T follicular helper cell (primary cell): ENCODE results near the gene PNPLA6.

Experiments used
- DNase-seq: peaks from one replicate; pipeline ENCODE4 v3.0.0-alpha.2; 2020; ENCODE audit warnings: low read depth

The PNPLA6 gene

GRCh38 chr19:7515645-7516151 is 19.8 kb upstream of the PNPLA6 start, which contains the start of gene ZNF358:
Gene ZNF358 (plus strand): TSS chr19:7516103. CDS start chr19:7519243, 3,140 bp downstream.
- no peak for DNase-seq

DNA sequence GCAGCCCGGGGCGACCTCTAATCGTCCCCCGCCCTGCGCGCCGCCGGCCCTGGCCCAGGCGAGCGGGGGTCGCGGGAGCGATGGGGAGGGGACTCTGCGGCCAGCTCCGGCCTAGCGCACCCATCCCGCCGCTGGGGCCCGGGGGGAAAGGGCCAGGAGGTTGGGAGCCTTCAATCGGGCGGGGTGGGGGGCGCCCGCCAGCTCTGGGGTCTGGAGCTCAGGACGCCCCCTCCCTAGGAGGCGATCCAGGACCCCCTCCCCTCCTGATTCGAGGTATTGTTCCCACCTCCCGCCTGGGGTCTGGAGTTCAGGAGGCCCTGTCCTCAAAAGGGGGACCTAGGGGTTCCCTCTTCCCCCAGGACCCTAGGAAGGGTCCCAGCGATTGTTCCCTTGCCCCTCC is 19.2 kb upstream of the PNPLA6 start:
- DNase-seq = no peak

- no peak for DNase-seq
These were observed 18.6 kb upstream of the PNPLA6 start for GRCh38 chr19:7516878-7517277.

DNA sequence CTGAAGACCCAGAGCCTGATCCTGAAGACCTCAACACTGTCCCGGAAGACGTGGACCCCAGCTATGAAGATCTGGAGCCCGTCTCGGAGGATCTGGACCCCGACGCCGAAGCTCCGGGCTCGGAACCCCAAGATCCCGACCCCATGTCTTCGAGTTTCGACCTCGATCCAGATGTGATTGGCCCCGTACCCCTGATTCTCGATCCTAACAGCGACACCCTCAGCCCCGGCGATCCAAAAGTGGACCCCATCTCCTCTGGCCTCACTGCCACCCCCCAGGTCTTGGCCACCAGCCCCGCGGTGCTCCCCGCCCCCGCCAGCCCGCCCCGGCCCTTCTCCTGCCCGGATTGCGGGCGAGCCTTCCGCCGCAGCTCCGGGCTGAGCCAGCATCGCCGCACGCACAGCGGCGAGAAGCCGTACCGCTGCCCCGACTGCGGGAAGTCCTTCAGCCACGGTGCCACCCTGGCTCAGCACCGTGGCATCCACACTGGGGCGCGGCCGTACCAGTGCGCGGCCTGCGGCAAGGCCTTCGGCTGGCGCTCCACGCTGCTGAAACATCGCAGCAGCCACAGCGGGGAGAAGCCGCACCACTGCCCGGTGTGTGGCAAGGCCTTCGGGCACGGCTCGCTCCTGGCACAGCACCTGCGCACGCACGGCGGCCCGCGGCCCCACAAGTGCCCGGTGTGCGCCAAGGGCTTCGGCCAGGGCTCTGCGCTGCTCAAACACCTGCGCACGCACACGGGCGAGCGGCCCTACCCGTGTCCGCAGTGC is 16.0 kb upstream of the PNPLA6 start:
- no peak for DNase-seq

DNA sequence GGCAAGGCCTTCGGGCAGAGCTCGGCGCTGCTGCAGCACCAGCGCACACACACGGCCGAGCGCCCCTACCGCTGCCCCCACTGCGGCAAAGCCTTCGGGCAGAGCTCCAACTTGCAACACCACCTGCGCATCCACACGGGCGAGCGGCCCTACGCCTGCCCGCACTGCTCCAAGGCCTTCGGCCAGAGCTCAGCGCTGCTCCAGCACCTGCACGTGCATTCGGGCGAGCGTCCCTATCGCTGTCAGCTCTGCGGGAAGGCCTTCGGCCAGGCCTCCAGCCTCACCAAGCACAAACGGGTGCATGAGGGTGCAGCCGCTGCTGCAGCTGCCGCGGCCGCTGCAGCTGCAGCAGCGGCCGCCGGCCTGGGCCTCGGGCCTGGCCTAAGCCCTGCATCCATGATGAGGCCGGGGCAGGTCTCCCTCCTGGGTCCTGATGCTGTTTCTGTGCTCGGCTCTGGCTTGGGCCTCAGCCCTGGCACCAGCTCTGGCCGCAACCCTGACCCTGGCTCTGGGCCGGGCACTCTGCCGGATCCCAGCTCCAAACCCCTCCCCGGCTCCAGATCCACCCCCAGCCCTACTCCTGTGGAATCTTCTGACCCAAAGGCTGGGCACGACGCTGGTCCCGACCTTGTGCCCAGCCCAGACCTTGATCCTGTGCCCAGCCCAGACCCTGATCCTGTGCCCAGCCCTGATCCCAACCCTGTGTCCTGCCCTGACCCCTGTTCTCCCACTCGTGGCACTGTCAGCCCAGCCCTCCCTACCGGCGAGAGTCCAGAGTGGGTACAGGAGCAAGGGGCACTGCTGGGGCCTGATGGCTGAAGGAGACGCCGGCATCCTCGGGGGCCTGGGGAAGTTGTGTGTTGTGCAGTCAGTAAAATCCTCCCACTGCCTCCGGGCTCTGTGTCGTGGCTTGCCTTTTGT is 15.1 kb upstream of the PNPLA6 start:
- no peak for DNase-seq

GRCh38 chr19:7521551-7522071 is 13.9 kb upstream of the PNPLA6 start:
- no peak for DNase-seq

GRCh38 chr19:7522072-7522922 is 13.2 kb upstream of the PNPLA6 start, which contains the start of gene MCOLN1:
Gene MCOLN1 (plus strand): TSS chr19:7522624. CDS start chr19:7522751, 127 bp downstream.
- DNase-seq = peak; percentile 99

DNA sequence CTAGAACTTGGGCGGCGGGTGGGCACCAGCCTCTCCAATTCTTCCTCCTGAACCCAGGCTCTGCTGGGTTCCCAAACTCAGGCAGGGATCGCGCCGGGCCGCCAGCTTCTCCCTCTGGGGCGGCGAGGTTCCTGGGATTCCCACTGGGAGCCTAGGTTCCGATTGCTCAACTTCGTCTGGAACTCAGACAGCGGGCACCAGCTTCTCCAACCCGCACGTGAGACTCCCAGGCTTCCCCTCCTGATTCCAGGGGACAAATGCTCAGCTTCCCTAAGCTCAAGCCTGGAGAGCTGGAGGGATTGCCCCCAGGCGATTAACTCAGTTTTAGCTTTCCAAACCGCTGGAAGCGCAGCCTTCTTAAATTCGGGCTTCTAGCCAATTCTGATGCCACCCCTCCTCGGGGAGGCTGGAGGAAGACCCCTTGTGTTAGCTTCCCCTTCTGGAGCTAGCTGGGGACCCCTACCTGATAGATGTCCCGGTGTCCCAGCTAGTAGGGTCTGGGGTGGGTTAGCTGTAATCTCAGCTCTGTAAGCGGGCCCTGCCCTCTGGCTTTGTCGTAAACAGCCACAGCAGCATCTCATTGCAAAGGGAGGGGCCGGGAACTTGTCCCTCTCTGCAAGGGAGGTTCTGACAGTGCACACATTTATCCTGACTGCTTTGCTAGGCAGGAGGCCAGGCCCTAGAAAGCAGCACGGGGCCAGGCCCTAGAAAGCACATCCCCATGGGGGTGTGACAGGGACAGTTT is 12.4 kb upstream of the PNPLA6 start:
- DNase-seq = no peak

GRCh38 chr19:7524523-7524922 is 11.0 kb upstream of the PNPLA6 start:
- DNase-seq = no peak

DNA sequence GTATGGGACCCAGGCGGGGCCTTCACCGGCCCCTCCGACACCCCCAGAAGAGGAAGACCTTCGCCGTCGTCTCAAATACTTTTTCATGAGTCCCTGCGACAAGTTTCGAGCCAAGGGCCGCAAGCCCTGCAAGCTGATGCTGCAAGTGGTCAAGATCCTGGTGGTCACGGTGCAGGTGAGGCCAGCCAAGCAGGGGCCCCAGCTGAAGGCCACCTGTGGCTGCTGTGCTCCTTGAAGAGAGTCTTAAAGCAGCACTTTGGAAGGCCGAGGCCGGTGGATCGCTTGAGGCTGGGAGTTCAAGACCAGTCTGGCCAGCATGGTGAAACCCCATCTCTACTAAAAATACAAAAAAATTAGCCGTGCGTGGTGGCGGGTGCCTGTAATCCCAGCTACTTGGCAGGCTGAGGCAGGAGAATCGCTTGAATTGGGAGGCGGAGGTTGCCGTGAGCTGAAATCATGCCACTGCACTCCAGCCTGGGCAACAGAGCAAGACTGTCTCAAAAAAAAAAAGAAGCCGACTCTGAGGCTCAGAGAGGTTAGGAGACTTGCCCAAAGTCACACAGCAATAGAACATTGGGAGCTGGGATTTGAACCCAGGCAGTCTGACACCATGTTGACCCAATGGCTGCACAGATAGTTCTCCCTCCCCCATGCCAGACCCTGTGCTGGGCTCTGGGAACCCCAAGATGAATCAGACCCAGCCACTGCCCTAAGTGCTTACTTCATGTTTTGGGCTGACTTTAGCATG is 10.4 kb upstream of the PNPLA6 start:
- DNase-seq = no peak

DNA sequence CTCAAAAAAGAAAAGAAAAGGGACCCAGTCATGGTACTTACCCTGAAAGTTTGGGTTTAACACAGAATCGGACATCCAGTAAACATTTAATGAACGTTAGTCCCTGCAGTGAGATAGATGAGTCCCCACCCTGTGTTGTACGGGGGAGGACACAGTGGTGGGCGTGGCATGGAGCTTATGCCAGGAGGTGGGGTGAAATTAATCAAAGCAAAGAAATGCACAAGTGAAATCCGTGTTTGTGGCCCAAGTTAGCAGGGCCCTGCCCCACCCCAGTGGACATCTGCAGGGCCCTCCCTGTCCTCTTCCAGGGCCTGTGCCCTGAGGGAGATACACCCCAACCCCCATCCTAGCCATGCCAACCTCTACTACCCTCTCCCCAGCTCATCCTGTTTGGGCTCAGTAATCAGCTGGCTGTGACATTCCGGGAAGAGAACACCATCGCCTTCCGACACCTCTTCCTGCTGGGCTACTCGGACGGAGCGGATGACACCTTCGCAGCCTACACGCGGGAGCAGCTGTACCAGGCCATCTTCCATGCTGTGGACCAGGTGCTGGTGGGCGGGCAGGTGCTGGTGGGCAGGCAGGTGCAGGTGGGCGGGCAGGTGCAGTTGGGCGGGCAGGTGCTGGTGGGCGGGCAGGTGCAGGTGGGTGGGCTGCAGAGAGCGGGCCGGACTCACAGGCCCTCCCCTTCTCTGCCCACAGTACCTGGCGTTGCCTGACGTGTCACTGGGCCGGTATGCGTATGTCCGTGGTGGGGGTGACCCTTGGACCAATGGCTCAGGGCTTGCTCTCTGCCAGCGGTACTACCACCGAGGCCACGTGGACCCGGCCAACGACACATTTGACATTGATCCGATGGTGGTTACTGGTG is 9.2 kb upstream of the PNPLA6 start:
- no peak for DNase-seq

DNA sequence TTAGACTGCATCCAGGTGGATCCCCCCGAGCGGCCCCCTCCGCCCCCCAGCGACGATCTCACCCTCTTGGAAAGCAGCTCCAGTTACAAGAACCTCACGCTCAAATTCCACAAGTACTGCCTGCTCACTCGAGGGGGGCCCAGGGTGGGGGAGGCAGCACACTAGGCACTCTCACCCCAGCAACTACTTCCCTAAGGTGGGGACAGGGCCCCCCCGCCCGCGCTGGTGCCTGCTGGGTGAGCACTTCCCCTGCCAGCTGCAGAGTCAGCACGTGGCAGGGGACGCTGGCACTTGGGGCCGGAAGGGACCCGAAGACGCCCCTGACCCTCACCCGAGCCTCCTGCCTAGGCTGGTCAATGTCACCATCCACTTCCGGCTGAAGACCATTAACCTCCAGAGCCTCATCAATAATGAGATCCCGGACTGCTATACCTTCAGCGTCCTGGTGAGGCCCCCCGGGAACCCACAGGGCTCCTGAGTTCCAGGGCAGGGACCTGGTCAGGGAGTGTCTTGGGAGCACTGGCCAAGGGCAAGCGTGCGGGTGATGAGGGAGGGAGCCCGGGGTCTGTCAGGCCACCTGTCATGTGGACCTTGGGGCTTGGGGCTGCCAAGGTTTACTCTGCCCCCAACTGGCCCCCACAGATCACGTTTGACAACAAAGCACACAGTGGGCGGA is 7.9 kb upstream of the PNPLA6 start:
- no peak for DNase-seq

DNA sequence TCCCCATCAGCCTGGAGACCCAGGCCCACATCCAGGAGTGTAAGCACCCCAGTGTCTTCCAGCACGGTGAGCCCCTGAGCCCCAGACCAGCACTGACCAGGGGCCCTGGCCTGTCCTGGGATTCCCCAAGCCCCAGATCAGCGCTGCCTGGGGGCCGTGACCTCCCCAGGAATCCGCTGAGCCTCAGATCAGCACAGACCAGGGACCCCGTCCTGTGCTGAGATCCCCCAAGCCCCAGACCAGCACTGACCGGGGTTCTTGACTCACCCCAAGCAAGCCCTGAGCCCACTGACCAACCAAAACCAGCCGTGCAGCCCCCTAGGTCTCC is 7.4 kb upstream of the PNPLA6 start:
- DNase-seq = no peak

GRCh38 chr19:7528522-7529245 is 6.8 kb upstream of the PNPLA6 start:
- DNase-seq = no peak

DNA sequence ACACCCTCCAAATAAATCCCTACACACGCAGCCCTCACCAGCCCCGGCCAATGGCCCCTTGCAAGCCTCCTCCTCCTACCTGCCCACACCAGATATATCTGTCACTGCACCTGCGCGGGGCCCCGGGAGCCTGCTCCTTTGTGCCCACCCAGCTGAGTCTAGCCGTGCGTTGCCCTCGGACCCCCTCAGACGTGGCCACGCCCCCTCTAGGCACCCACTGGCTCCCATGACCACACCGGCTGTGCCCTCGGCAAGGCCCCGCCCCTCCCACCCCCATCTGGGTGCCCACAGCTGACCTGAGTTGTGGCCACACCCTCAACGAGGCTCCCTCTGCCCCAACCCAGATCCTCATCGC is 6.3 kb upstream of the PNPLA6 start:
- DNase-seq = no peak

GRCh38 chr19:7529610-7530490 is 5.7 kb upstream of the PNPLA6 start:
- no peak for DNase-seq

DNA sequence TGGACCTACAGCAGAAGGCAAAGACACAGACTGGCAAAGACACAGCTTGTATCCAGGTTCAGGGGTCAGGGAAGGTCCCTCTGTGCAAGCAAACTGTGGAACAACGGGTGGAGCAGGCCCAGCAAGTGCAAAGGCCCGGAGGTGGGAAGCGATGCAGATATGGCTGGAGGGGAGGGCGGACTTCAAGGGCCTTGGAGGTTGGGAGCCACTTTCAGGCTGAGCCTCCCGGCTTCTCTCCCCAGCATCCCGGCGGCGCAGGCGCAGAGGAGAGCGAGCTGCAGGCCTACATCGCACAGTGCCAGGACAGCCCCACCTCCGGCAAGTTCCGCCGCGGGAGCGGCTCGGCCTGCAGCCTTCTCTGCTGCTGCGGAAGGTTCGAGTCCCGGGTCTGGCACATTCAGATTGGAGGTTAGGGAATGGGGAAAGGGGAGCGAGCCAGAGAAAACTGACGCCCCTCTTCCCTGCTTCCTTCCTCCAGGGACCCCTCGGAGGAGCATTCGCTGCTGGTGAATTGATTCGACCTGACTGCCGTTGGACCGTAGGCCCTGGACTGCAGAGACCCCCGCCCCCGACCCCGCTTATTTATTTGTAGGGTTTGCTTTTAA is 2.1 kb upstream of the PNPLA6 start:
- DNase-seq = no peak
